Mammary epithelial cell (primary cell): Measurements from ENCODE around the gene TMEM163.

Source experiments
- CTCF ChIP-seq, 2 donors: IDR thresholded peaks in 1 of 2; conservative IDR thresholded peaks in 1 of 2; 2 replicates each; pipeline ENCODE4 v1.5.1; 2011 to 2012; ENCODE audit warnings: inconsistent platforms in 2 of 2, low read length in 2 of 2, mild to moderate bottlenecking in 2 of 2, control low read depth in 1 of 2, low read depth in 1 of 2; ENCODE audit not compliant: insufficient read depth in 1 of 2; ENCODE audit errors: extremely low read depth in 1 of 2
- EZH2 ChIP-seq: IDR thresholded peaks from 2 replicates; pipeline ENCODE4 v1.6.1; 2012; ENCODE audit warnings: low read length, inconsistent platforms, borderline replicate concordance

GRCh38 chr2:134572314-134573084 is 146.3 kb downstream of the TMEM163 start:
- TF ChIP-seq CTCF (conservative IDR thresholded peaks at IDR 0.05 in 1 of 2, IDR thresholded peaks at IDR 0.05 in 1 of 2; ENCODE audit: extremely low read depth in 1 of 2, insufficient read depth in 1 of 2, low read depth in 1 of 2, low read length in 2 of 2) (no peak), EZH2 (no peak)
